Spleen (tissue), 7 donors: ENCODE data around the gene DUS2.

Experiments
- CTCF ChIP-seq, 11 experiments: fragments of 200-600 bp in 7 of 11; fragments of 450-650 bp in 4 of 11; sonication (generic) in 4 of 11; IDR thresholded peaks in 8 of 11; conservative IDR thresholded peaks in 3 of 11; 1 replicate in 7 of 11; 2 replicates in 4 of 11; pipeline versions ENCODE4 v1.4.0 to v1.8.0; 2016 to 2021; ENCODE audit warnings: antibody characterized with exemption in 11 of 11, inconsistent platforms in 4 of 11, mild to moderate bottlenecking in 1 of 11
- POLR2A ChIP-seq, 3 donors: fragments of 450-650 bp; IDR thresholded peaks; one replicate each; pipeline ENCODE4 v1.5.1; 2017; ENCODE audit warnings: antibody characterized with exemption in 3 of 3, mild to moderate bottlenecking in 1 of 3
- POLR2AphosphoS5 ChIP-seq, 3 donors: sonication (generic); formaldehyde crosslinking; IDR thresholded peaks; one replicate each; pipeline ENCODE4 v1.5.1; 2017; ENCODE audit warnings: antibody characterized with exemption in 3 of 3
- donor health status: DM: no; HTN: no; CAD: no; lungs with moderate emphysema.
- donor health status: DM: no; HTN: no; CAD: no.
- donor health status: DM: no; HTN: no; CAD: no.

DNA sequence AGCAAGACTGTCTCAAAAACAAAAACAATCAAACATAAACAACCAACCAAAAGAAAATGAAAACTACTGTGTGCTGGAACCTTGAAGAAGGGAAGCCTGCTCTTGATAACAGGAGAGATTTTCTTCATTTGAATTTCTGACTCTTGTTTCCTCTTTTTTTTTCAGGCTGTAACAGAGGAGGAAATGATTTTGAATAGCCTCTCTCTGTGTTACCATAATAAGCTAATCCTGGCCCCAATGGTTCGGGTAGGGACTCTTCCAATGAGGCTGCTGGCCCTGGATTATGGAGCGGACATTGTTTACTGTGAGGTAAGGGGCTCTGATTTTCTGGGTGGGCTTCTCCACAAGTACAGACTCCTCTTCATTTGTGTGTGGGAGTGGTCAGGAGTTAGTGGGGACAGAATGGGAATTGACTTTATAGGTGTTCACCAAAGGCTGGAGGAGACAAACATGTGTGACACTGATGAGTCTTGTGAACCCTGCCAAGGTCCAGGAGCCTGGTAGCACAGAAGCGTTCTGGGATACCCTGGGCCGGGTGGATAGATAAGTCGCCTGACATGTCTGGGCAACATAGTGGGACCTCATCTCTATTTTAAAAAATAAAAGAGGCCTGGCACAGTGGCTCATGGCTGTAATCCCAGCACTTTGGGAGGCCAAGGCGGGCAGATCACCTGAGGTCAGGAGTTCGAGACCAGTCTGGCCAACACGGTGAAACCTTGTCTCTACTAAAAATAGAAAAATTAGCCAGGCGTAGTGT lies 14.9 kb downstream of the DUS2 start:
- TF ChIP-seq POLR2A (IDR thresholded peaks at IDR 0.05): no peak
- peak in 1 of 11 experiments; percentile 5 for TF ChIP-seq CTCF (IDR thresholded peaks at IDR 0.05 in 8 of 11, conservative IDR thresholded peaks at IDR 0.05 in 3 of 11)
- TF ChIP-seq POLR2AphosphoS5 (IDR thresholded peaks at IDR 0.05): no peak
